Astrocyte (in vitro differentiated cells and primary cell): ENCODE results near the gene BTNL9. TPM values are rescaled to one million over a fixed set of nuclear protein-coding genes. Genes with fewer than 3 reads are reported as not detected.

Source experiments
- DNase-seq: peaks from one replicate; pipeline ENCODE4 v3.0.0-alpha.2; 2010; ENCODE audit warnings: low read depth
- FAIRE-seq: peaks from 2 replicates; lab custom pipeline; 2011; peaks lifted over from hg19 to GRCh38; lab: Jason Lieb, UNC
- H2AFZ ChIP-seq: 2 replicates; pipeline ENCODE4 v1.6.0; 2012; ENCODE audit warnings: low read depth, low read length, inconsistent platforms
- H3K27ac ChIP-seq: 2 replicates; pipeline ENCODE4 v1.5.1; 2011; ENCODE audit warnings: low read depth, low read length, inconsistent platforms
- H3K27me3 ChIP-seq: 2 replicates; pipeline ENCODE4 v1.6.0; 2011; ENCODE audit warnings: low read length, inconsistent platforms; ENCODE audit not compliant: insufficient read depth
- H3K36me3 ChIP-seq: 2 replicates; pipeline ENCODE4 v1.5.1; 2011; ENCODE audit warnings: low read length, inconsistent platforms; ENCODE audit not compliant: insufficient read depth
- H3K4me1 ChIP-seq: 2 replicates; pipeline ENCODE4 v1.5.1; 2011; ENCODE audit warnings: low read length, inconsistent platforms; ENCODE audit not compliant: insufficient read depth
- H3K4me2 ChIP-seq: 2 replicates; pipeline ENCODE4 v1.6.0; 2012; ENCODE audit warnings: low read length, inconsistent platforms
- H3K4me3 ChIP-seq: 2 replicates; pipeline ENCODE4 v1.5.1; 2011; ENCODE audit warnings: low read depth, mild to moderate bottlenecking, low read length, inconsistent platforms; ENCODE audit not compliant: insufficient read depth
- H3K79me2 ChIP-seq: 2 replicates; pipeline ENCODE4 v1.6.0; 2012; ENCODE audit warnings: mild to moderate bottlenecking, low read length, inconsistent platforms; ENCODE audit not compliant: insufficient read depth
- H3K9ac ChIP-seq: 2 replicates; pipeline ENCODE4 v1.6.0; 2012; ENCODE audit warnings: mild to moderate bottlenecking, low read length, inconsistent platforms
- H3K9me3 ChIP-seq: 2 replicates; pipeline ENCODE4 v1.5.1; 2012; ENCODE audit warnings: low read depth, mild to moderate bottlenecking, low read length, inconsistent platforms; ENCODE audit not compliant: insufficient read depth
- H4K20me1 ChIP-seq: 2 replicates; pipeline ENCODE4 v1.6.0; 2012; ENCODE audit warnings: low read length, inconsistent platforms; ENCODE audit not compliant: insufficient read depth
- H3K27ac Mint-ChIP-seq: one replicate; pipeline ENCODE4 v1.8.0; 2021; ENCODE audit warnings: mild to moderate bottlenecking, mixed read lengths; ENCODE audit not compliant: unreplicated experiment
- H3K27me3 Mint-ChIP-seq: one replicate; pipeline ENCODE4 v1.8.0; 2021; ENCODE audit warnings: low read depth, mixed read lengths; ENCODE audit not compliant: unreplicated experiment
- H3K36me3 Mint-ChIP-seq: one replicate; pipeline ENCODE4 v1.8.0; 2021; ENCODE audit warnings: low read depth, mixed read lengths; ENCODE audit not compliant: unreplicated experiment
- H3K4me1 Mint-ChIP-seq: one replicate; pipeline ENCODE4 v1.8.0; 2021; ENCODE audit warnings: low read depth, mixed read lengths; ENCODE audit not compliant: unreplicated experiment
- H3K4me3 Mint-ChIP-seq: one replicate; pipeline ENCODE4 v1.8.0; 2021; ENCODE audit warnings: mild to moderate bottlenecking, moderate library complexity, mixed read lengths; ENCODE audit not compliant: unreplicated experiment
- H3K9me3 Mint-ChIP-seq: one replicate; pipeline ENCODE4 v1.8.0; 2021; ENCODE audit warnings: mild to moderate bottlenecking, mixed read lengths; ENCODE audit not compliant: unreplicated experiment
- EZH2 ChIP-seq: IDR thresholded peaks from 2 replicates; pipeline ENCODE4 v1.6.1; 2012; ENCODE audit warnings: mild to moderate bottlenecking, low read length, inconsistent platforms; ENCODE audit not compliant: insufficient read depth
- total RNA-seq: library from RNA; stranded (reverse); gene quantifications from 2 replicates; pipeline ENCODE4 v1.2.1, GENCODE V29; 2021
- TF ChIP-seq, protein P1 (sequence below): IDR thresholded peaks from 2 replicates; pipeline ENCODE4 v1.5.1; 2011; ENCODE audit warnings: low read depth, mild to moderate bottlenecking, inconsistent platforms, low read length, moderate library complexity; ENCODE audit not compliant: insufficient read depth

BTNL9 gene
- total RNA-seq, 1 donor from 2014 or later = not detected

- FAIRE-seq (no peak), DNase-seq (no peak)
- Mint-ChIP-seq H3K27ac (no peak overlapping the region), H3K36me3 (peaks cover 5% of the 10 kb centered on the region), H3K4me3 (no peak overlapping the region), H3K9me3 (peaks cover 6% of the 10 kb centered on the region), H3K4me1 (no peaks in the 10 kb centered on the region), H3K27me3 (peaks cover 76% of the 10 kb centered on the region)
- Histone ChIP-seq H3K36me3 (no peaks in the 10 kb centered on the region), H3K4me1 (no peaks in the 10 kb centered on the region), H3K27ac (no peak overlapping the region), H3K4me3 (no peak overlapping the region), H3K9me3 (no peaks in the 10 kb centered on the region), H2AFZ (no peak overlapping the region), H4K20me1 (no peaks in the 10 kb centered on the region), H3K9ac (no peak overlapping the region), H3K4me2 (no peak overlapping the region), H3K27me3 (peaks cover 3% of the 10 kb centered on the region), H3K79me2 (no peaks in the 10 kb centered on the region)
- TF ChIP-seq, protein P1, sequence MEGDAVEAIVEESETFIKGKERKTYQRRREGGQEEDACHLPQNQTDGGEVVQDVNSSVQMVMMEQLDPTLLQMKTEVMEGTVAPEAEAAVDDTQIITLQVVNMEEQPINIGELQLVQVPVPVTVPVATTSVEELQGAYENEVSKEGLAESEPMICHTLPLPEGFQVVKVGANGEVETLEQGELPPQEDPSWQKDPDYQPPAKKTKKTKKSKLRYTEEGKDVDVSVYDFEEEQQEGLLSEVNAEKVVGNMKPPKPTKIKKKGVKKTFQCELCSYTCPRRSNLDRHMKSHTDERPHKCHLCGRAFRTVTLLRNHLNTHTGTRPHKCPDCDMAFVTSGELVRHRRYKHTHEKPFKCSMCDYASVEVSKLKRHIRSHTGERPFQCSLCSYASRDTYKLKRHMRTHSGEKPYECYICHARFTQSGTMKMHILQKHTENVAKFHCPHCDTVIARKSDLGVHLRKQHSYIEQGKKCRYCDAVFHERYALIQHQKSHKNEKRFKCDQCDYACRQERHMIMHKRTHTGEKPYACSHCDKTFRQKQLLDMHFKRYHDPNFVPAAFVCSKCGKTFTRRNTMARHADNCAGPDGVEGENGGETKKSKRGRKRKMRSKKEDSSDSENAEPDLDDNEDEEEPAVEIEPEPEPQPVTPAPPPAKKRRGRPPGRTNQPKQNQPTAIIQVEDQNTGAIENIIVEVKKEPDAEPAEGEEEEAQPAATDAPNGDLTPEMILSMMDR = no peak
- TF ChIP-seq EZH2 = no peak
Observed at GRCh38 chr5:181108578-181109165, 68.6 kb downstream of the BTNL9 start.

GRCh38 chr5:181109489-181110013, 69.5 kb downstream of the BTNL9 start:
- Histone ChIP-seq H3K4me1 (no peaks in the 10 kb centered on the region), H4K20me1 (no peaks in the 10 kb centered on the region), H3K9ac (no peak overlapping the region), H3K4me3 (no peak overlapping the region), H3K9me3 (no peaks in the 10 kb centered on the region), H2AFZ (no peak overlapping the region), H3K27me3 (peaks cover 3% of the 10 kb centered on the region), H3K36me3 (no peaks in the 10 kb centered on the region), H3K4me2 (no peak overlapping the region), H3K79me2 (no peaks in the 10 kb centered on the region), H3K27ac (no peak overlapping the region)
- TF ChIP-seq, protein P1 = no peak
- no peaks in the 10 kb centered on the region for H3K4me1 Mint-ChIP-seq
- H3K4me3 Mint-ChIP-seq = no peak overlapping the region
- DNase-seq = no peak
- FAIRE-seq = no peak
- H3K36me3 Mint-ChIP-seq = peaks cover 3% of the 10 kb centered on the region
- H3K27me3 Mint-ChIP-seq = peaks cover 78% of the 10 kb centered on the region
- no peak overlapping the region for H3K27ac Mint-ChIP-seq
- H3K9me3 Mint-ChIP-seq = peaks cover 11% of the 10 kb centered on the region

GRCh38 chr5:181111010-181111409, 70.9 kb downstream of the BTNL9 start:
- peaks cover 3% of the 10 kb centered on the region for H3K36me3 Mint-ChIP-seq
- no peak for TF ChIP-seq EZH2
- TF ChIP-seq, protein P1 = no peak
- DNase-seq (no peak), FAIRE-seq (no peak)
- H3K27me3 ChIP-seq = peaks cover 5% of the 10 kb centered on the region
- no peak overlapping the region for H3K27ac Mint-ChIP-seq
- peaks cover 78% of the 10 kb centered on the region for H3K27me3 Mint-ChIP-seq
- no peak overlapping the region for H2AFZ ChIP-seq
- H3K4me2 ChIP-seq = no peak overlapping the region
- H3K4me3 ChIP-seq = no peak overlapping the region
- H4K20me1 ChIP-seq = no peaks in the 10 kb centered on the region
- H3K4me1 ChIP-seq = no peaks in the 10 kb centered on the region
- H3K4me1 Mint-ChIP-seq = no peaks in the 10 kb centered on the region
- H3K4me3 Mint-ChIP-seq = no peak overlapping the region
- H3K9me3 ChIP-seq = no peaks in the 10 kb centered on the region
- no peak overlapping the region for H3K27ac ChIP-seq
- peaks cover 21% of the 10 kb centered on the region for H3K9me3 Mint-ChIP-seq
- H3K79me2 ChIP-seq = no peaks in the 10 kb centered on the region
- H3K9ac ChIP-seq = no peak overlapping the region
- no peaks in the 10 kb centered on the region for H3K36me3 ChIP-seq
